ENCODE results near the gene AFAP1. TPM values are rescaled to one million over a fixed set of nuclear protein-coding genes. Genes with fewer than 3 reads are reported as not detected.
A peak's percentile ranks its signal among the peaks of the same experiment; 100 is the strongest.
"Not testable (repeated sequence)": the region's sequence is repeated elsewhere in the genome, so short reads cannot be mapped to it uniquely, and the experiment has no call there.

AFAP1 gene
- total and polyA plus RNA-seq, 12 donors = 2.9 to 8.9 (median 5.8) TPM

- ATAC-seq (no peak), DNase-seq (no peak)
- TF ChIP-seq, protein P1, sequence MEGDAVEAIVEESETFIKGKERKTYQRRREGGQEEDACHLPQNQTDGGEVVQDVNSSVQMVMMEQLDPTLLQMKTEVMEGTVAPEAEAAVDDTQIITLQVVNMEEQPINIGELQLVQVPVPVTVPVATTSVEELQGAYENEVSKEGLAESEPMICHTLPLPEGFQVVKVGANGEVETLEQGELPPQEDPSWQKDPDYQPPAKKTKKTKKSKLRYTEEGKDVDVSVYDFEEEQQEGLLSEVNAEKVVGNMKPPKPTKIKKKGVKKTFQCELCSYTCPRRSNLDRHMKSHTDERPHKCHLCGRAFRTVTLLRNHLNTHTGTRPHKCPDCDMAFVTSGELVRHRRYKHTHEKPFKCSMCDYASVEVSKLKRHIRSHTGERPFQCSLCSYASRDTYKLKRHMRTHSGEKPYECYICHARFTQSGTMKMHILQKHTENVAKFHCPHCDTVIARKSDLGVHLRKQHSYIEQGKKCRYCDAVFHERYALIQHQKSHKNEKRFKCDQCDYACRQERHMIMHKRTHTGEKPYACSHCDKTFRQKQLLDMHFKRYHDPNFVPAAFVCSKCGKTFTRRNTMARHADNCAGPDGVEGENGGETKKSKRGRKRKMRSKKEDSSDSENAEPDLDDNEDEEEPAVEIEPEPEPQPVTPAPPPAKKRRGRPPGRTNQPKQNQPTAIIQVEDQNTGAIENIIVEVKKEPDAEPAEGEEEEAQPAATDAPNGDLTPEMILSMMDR (IDR thresholded peaks at IDR 0.05) = no peak
- no peaks in the 10 kb centered on the region for H3K27me3 ChIP-seq
- no peak overlapping the region for H3K4me3 ChIP-seq
- 65 to 66% methylated on average over 12 of the region's 12 CpGs for WGBS, 2 donors
- H3K36me3 ChIP-seq = no peaks in the 10 kb centered on the region
- intact Hi-C loops (cut with DNase I) = loop anchor here in 1 of 10 donors (10.0 kb wide), 1 partner anchor 104 kb away; no protein-coding TSS in a partner anchor
- no peaks in the 10 kb centered on the region for H3K9me3 ChIP-seq
- H3K27ac ChIP-seq = peak overlapping the region in 1 of 10 donors; percentile 4
- H3K4me1 ChIP-seq = peaks cover 0 to 19% (median under 1%) of the 10 kb centered on the region in 9 donors
Measured at GRCh38 chr4:7918981-7919380, 20.7 kb downstream of the AFAP1 start.

GRCh38 chr4:7918187-7918586 is 21.5 kb downstream of the AFAP1 start:
- peaks cover 0 to 13% (median 0%) of the 10 kb centered on the region in 9 donors for H3K4me1 ChIP-seq
- not testable (repeated sequence) for ATAC-seq, H3K4me3 ChIP-seq, H3K27ac ChIP-seq, H3K36me3 ChIP-seq, DNase-seq, H3K9me3 ChIP-seq, H3K27me3 ChIP-seq
- intact Hi-C loops (cut with DNase I) = loop anchor here in 1 of 10 donors (10.0 kb wide), 1 partner anchor 103 kb away; no protein-coding TSS in a partner anchor
- 75 to 77% methylated on average over 18 of the region's 18 CpGs for WGBS, 2 donors

DNA sequence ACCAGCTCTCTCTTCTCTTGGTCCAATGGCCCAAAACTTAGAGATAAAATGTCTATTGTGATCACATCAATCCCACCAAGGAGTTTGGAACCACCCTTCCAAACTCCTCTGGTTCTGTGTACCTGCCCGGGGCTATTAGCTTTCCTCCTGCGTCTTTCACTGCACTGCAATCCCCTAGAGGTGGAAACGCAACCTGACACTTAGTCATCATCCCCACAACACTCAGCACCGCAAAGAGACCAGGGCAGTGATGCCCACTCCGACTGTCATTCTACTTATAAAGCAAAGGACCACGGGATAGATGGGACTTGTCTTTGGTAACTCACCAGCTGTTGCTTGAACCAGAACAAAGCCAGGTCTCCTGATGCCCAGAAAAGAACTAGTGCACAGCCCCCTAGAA is 22.0 kb downstream of the AFAP1 start:
- DNase-seq (no peak), ATAC-seq (no peak)
- TF ChIP-seq, protein P1 (IDR thresholded peaks at IDR 0.05) = no peak
- no peaks in the 10 kb centered on the region for H3K27me3 ChIP-seq
- no peak overlapping the region for H3K27ac ChIP-seq
- H3K36me3 ChIP-seq = no peaks in the 10 kb centered on the region
- no peaks in the 10 kb centered on the region for H3K9me3 ChIP-seq
- no peak overlapping the region for H3K4me3 ChIP-seq
- intact Hi-C loops (cut with DNase I) = loop anchor here in 1 of 10 donors (10.0 kb wide), 1 partner anchor 103 kb away; no protein-coding TSS in a partner anchor
- 90 to 92% methylated on average over 6 of the region's 6 CpGs for WGBS, 2 donors
- H3K4me1 ChIP-seq = peaks cover 0 to 13% (median 0%) of the 10 kb centered on the region in 9 donors

DNA sequence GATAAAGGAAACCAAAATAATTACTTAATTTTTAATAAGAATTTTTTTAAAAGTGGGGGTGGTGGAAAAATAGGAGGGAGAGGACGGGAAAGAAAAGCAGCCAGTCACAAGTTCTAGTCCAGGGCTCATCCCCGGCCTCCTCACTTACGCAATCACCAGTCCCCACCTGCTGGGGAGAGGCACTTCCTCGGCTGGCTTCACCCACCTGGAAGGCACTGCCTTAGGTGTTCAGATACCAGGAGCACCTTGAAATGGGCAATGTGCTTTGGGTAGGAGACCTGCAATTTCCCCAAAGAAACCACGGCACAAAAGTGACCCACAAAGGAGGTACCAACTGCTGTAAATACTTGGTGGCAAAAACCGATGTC is 23.8 kb downstream of the AFAP1 start:
- Histone ChIP-seq H3K4me3 (no peak overlapping the region), H3K9me3 (no peaks in the 10 kb centered on the region), H3K4me1 (peaks cover 0 to 25% (median 7%) of the 10 kb centered on the region in 9 donors), H3K36me3 (no peaks in the 10 kb centered on the region), H3K27ac (no peak overlapping the region), H3K27me3 (no peaks in the 10 kb centered on the region)
- DNase-seq = no peak
- intact Hi-C loops (cut with DNase I) = loop anchor here in 1 of 10 donors (10.0 kb wide), 1 partner anchor 101 kb away; no protein-coding TSS in a partner anchor
- 78% methylated on average over 6 of the region's 6 CpGs for WGBS, 2 donors
- ATAC-seq = no peak
- TF ChIP-seq, protein P1 (IDR thresholded peaks at IDR 0.05) = no peak

DNA sequence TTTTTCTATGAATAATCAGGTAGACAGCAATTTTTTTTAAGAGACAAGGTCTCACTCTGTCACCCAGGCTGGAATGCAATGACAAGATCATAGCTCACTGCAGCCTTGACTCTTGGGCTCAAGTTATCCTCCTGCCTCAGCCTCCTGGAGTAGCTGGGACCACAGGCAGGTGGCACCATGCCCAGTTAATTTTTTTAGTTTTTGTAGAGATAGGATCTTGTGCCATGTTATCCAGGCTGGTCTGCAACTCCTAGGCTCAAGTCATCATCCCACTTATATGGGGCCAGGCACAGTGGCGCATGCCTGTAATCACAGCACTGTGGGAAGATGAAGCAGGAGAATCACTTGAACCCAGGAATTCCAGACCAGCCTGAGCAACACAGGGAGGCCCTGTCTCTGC is 26.8 kb downstream of the AFAP1 start:
- DNase-seq (no peak), ATAC-seq (no peak)
- TF ChIP-seq, protein P1 (IDR thresholded peaks at IDR 0.05) = no peak
- Histone ChIP-seq H3K4me3 (no peak overlapping the region), H3K27ac (no peak overlapping the region), H3K36me3 (no peaks in the 10 kb centered on the region), H3K9me3 (no peaks in the 10 kb centered on the region), H3K4me1 (peaks cover 0 to 42% (median 6%) of the 10 kb centered on the region in 9 donors), H3K27me3 (no peaks in the 10 kb centered on the region)
- intact Hi-C loops (cut with DNase I) = loop anchor here in 1 of 10 donors (10.0 kb wide), 1 partner anchor 98 kb away; no protein-coding TSS in a partner anchor
- 96 to 100% methylated on average over 1 of the region's 1 CpG for WGBS, 2 donors
